Fibroblast of lung (primary cell): ENCODE data around the gene PLEKHN1. TPM values are rescaled to one million over a fixed set of nuclear protein-coding genes. Genes with fewer than 3 reads are reported as not detected.

ENCODE experiments used
- DNase-seq, 2 donors: peaks; one replicate each; pipeline versions ENCODE4 v3.0.0 to v3.0.0-alpha.2; 2010; ENCODE audit warnings: low read depth in 2 of 2
- H2AFZ ChIP-seq: 2 replicates; pipeline ENCODE4 v1.5.1; 2012; ENCODE audit warnings: low read length, control low read depth, inconsistent platforms
- H3K27ac ChIP-seq: 2 replicates; pipeline ENCODE4 v1.5.1; 2011; ENCODE audit warnings: low read length, control low read depth; ENCODE audit not compliant: insufficient read depth
- H3K27me3 ChIP-seq: 2 replicates; pipeline ENCODE4 v1.5.1; 2011; ENCODE audit warnings: mild to moderate bottlenecking, low read length; ENCODE audit not compliant: control insufficient read depth, insufficient read depth
- H3K36me3 ChIP-seq: 2 replicates; pipeline ENCODE4 v1.5.1; 2011; ENCODE audit warnings: low read length; ENCODE audit not compliant: control insufficient read depth, insufficient read depth
- H3K4me1 ChIP-seq: 2 replicates; pipeline ENCODE4 v1.5.1; 2011; ENCODE audit warnings: low read length; ENCODE audit not compliant: control insufficient read depth, insufficient read depth; ENCODE audit errors: extremely low read depth
- H3K4me2 ChIP-seq: 2 replicates; pipeline ENCODE4 v1.5.1; 2011; ENCODE audit warnings: low read length, control low read depth; ENCODE audit not compliant: insufficient read depth; ENCODE audit errors: extremely low read depth
- H3K4me3 ChIP-seq, 4 experiments: fragments of 200-600 bp in 1 of 4; sonication (generic) in 1 of 4; replicated peaks in 1 of 4; 2 replicates each; pipeline ENCODE4 v1.5.1; 2011 to 2016; ENCODE audit warnings: low read length in 4 of 4, low read depth in 3 of 4, mild to moderate bottlenecking in 3 of 4, control low read depth in 2 of 4, inconsistent platforms in 1 of 4, mixed read lengths in 1 of 4; ENCODE audit not compliant: insufficient read depth in 1 of 4; ENCODE audit errors: control extremely low read depth in 1 of 4
- H3K79me2 ChIP-seq: 2 replicates; pipeline ENCODE4 v1.5.1; 2012; ENCODE audit warnings: mild to moderate bottlenecking, low read length, inconsistent platforms; ENCODE audit not compliant: control insufficient read depth, insufficient read depth
- H3K9ac ChIP-seq: 2 replicates; pipeline ENCODE4 v1.5.1; 2011; ENCODE audit warnings: mild to moderate bottlenecking, low read length, control low read depth; ENCODE audit not compliant: insufficient read depth
- H3K9me3 ChIP-seq: 2 replicates; pipeline ENCODE4 v1.5.1; 2012; ENCODE audit warnings: low read depth, low read length; ENCODE audit not compliant: control insufficient read depth, insufficient read depth
- H4K20me1 ChIP-seq: 2 replicates; pipeline ENCODE4 v1.5.1; 2011; ENCODE audit warnings: low read length; ENCODE audit not compliant: control insufficient read depth, insufficient read depth; ENCODE audit errors: extremely low read depth
- CTCF ChIP-seq, 2 donors: IDR thresholded peaks in 1 of 2; conservative IDR thresholded peaks in 1 of 2; 1 replicate in 1 of 2; 2 replicates in 1 of 2; pipeline ENCODE4 v1.5.1; 2011 to 2012; ENCODE audit warnings: low read length in 2 of 2, control low read depth in 1 of 2, inconsistent platforms in 1 of 2, low read depth in 1 of 2, mild to moderate bottlenecking in 1 of 2
- EZH2 ChIP-seq: IDR thresholded peaks from 2 replicates; pipeline ENCODE4 v1.5.1; 2012; ENCODE audit warnings: low read length, control low read depth, mild to moderate bottlenecking; ENCODE audit errors: missing control alignments
- polyA plus RNA-seq, 2 donors: library from polyadenylated mRNA; depleted of rRNA in 1 of 2; stranded (reverse) in 1 of 2; unstranded in 1 of 2; fragments of >200 nt; gene quantifications; 2 replicates each; pipeline ENCODE4 v1.2.1, GENCODE V29; 2011 to 2012; ENCODE audit warnings: missing spikeins in 1 of 2
- total RNA-seq: library from RNA; depleted of rRNA; stranded (reverse); fragments of >200 nt; gene quantifications from 2 replicates; pipeline ENCODE4 v1.2.1, GENCODE V29; 2014

PLEKHN1 gene
- total and polyA plus RNA-seq, 2 donors (not counting 1 experiment from before 2014, with no cell fraction given), result 0.17 to 0.41 TPM

DNA sequence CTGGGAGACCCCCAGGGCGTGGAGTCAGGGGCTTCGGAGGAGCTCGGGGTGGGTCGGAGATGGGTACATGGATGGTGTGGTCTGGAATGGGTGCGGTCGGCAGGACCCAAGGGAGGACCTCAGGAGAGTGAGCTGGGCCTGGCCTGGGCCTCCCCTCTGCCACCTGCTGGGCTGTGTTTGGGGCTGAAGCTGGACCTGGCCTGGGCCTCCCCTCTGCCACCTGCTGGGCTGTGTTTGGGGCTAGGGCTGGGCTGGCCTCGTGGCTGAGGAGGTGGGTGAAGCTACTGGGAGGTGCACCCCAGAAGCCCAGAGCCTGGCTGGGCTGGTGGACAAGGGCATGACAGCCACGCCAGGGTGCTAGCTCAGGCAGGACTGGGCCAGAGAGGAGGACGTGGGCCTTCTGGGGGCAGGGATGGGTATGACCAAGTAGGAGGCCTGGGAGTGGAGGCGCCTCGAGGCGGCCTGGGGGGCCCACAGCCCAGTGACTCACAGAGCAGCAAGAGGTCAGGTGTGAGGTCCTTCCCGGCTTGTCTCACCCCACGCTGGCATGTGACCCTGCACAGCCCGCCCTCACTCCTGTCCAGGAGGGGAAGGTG, 28.1 kb upstream of the PLEKHN1 start:
- Histone ChIP-seq H3K4me1 (peaks cover 14% of the 10 kb centered on the region), H3K36me3 (no peaks in the 10 kb centered on the region), H4K20me1 (no peaks in the 10 kb centered on the region), H2AFZ (no peak overlapping the region), H3K27me3 (peaks cover 6% of the 10 kb centered on the region), H3K27ac (no peak overlapping the region), H3K9me3 (no peaks in the 10 kb centered on the region), H3K9ac (no peak overlapping the region), H3K79me2 (no peaks in the 10 kb centered on the region), H3K4me2 (no peak overlapping the region), H3K4me3 (no peak overlapping the region)
- DNase-seq, result peak in 1 of 2 donors; percentile 58
- TF ChIP-seq CTCF (conservative IDR thresholded peaks at IDR 0.05 in 1 of 2, IDR thresholded peaks at IDR 0.05 in 1 of 2; ENCODE audit: low read depth in 1 of 2, low read length in 2 of 2) (peak; percentile 37 to 56), EZH2 (no peak)

- H3K27ac ChIP-seq, result no peak overlapping the region
- H3K9ac ChIP-seq, result no peak overlapping the region
- H3K4me1 ChIP-seq, result peaks cover 18% of the 10 kb centered on the region
- H3K36me3 ChIP-seq, result no peaks in the 10 kb centered on the region
- no peak overlapping the region for H2AFZ ChIP-seq
- H4K20me1 ChIP-seq, result no peaks in the 10 kb centered on the region
- H3K9me3 ChIP-seq, result no peaks in the 10 kb centered on the region
- no peak for DNase-seq
- no peaks in the 10 kb centered on the region for H3K79me2 ChIP-seq
- H3K27me3 ChIP-seq, result peaks cover 6% of the 10 kb centered on the region
- H3K4me3 ChIP-seq, result no peak overlapping the region
- no peak overlapping the region for H3K4me2 ChIP-seq
- TF ChIP-seq CTCF (conservative IDR thresholded peaks at IDR 0.05 in 1 of 2, IDR thresholded peaks at IDR 0.05 in 1 of 2; ENCODE audit: low read depth in 1 of 2, low read length in 2 of 2), result no peak
- no peak for TF ChIP-seq EZH2
Measured at GRCh38 chr1:938711-939489, 27.4 kb upstream of the PLEKHN1 start.

- Histone ChIP-seq H3K9ac (no peak overlapping the region), H3K4me1 (peaks cover 19% of the 10 kb centered on the region), H3K27me3 (peaks cover 6% of the 10 kb centered on the region), H3K79me2 (no peaks in the 10 kb centered on the region), H3K36me3 (no peaks in the 10 kb centered on the region), H2AFZ (no peak overlapping the region), H3K27ac (no peak overlapping the region), H3K4me2 (peak overlapping the region; percentile 13), H3K9me3 (no peaks in the 10 kb centered on the region), H3K4me3 (no peak overlapping the region), H4K20me1 (no peaks in the 10 kb centered on the region)
- DNase-seq, result no peak
- no peak for TF ChIP-seq CTCF (conservative IDR thresholded peaks at IDR 0.05 in 1 of 2, IDR thresholded peaks at IDR 0.05 in 1 of 2; ENCODE audit: low read depth in 1 of 2, low read length in 2 of 2)
- no peak for TF ChIP-seq EZH2
Measured at GRCh38 chr1:939511-940106, 26.7 kb upstream of the PLEKHN1 start.
